Measurements from ENCODE around the gene UTP3. TPM values are rescaled to one million over a fixed set of nuclear protein-coding genes. Genes with fewer than 3 reads are reported as not detected.
"Not testable (repeated sequence)": the region's sequence is repeated elsewhere in the genome, so short reads cannot be mapped to it uniquely, and the experiment has no call there.

Gene UTP3
- total RNA-seq, 2 donors from 2014 or later: 12.5 to 15.5 TPM

DNA sequence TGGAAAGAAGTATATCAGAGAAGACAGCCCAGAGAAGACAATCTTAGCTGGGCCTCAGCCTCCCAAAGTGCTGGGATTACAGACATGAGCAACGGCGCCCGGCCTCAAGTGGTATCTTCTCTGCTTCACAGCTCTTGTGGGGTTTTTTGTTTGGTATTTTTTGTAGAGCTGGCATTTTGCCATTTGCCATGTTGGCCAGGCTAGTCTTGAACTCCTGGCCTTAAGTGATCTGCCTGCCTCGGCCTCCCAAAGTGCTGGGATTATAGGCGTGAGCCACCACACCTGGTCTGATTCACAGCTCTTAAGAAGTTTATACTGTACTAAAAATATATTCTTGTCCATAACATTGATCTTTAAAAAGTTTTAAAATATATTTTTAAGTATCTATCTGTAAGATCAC lies 12.4 kb downstream of the UTP3 start:
- 80 to 83% methylated on average over 5 of the region's 5 CpGs for WGBS, 2 donors
- ATAC-seq (no peak), DNase-seq (no peak)
- Histone ChIP-seq H3K27ac (no peak overlapping the region), H3K9me3 (no peaks in the 10 kb centered on the region), H3K4me3 (no peak overlapping the region), H3K36me3 (replicated peaks in 1 of 2; ENCODE audit: insufficient read depth in 1 of 2, low read depth in 2 of 2) (no peaks in the 10 kb centered on the region), H3K4me1 (peaks cover 8% of the 10 kb centered on the region), H3K27me3 (no peaks in the 10 kb centered on the region)
- intact Hi-C loops (cut with DNase I): no loop called here
- no peak for TF ChIP-seq POLR2A (IDR thresholded peaks at IDR 0.05)
- no peak for TF ChIP-seq CTCF (IDR thresholded peaks at IDR 0.05)

DNA sequence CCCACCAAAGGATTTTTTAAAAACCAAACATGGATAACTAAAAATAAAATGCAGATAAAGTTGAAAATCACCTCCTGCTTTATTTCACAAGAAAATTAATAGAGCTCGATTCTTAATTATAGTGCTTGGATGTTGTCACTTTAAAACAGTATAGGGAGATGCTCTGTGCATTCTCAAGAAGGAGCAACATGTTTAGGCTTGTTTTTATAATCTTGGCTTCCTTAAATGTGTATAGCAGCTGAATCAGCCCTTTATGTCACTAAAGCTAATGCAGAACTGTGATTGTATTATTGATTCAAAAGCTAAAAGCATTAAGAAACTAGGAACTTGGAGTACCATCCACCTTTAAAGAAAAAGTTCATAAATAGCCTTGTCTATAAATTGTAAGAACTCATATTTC lies 12.9 kb downstream of the UTP3 start:
- intact Hi-C loops (cut with DNase I): no loop called here
- TF ChIP-seq POLR2A (IDR thresholded peaks at IDR 0.05) (no peak), CTCF (IDR thresholded peaks at IDR 0.05) (no peak)
- no peak for ATAC-seq

GRCh38 chr4:70702592-70702991 lies 14.3 kb downstream of the UTP3 start:
- H3K27ac ChIP-seq; H3K4me3 ChIP-seq; intact Hi-C loops (cut with DNase I); H3K9me3 ChIP-seq; H3K27me3 ChIP-seq; H3K36me3 ChIP-seq (replicated peaks in 1 of 2; ENCODE audit: insufficient read depth in 1 of 2, low read depth in 2 of 2); DNase-seq; ATAC-seq: not testable (repeated sequence)
- WGBS, 2 donors: 39 to 45% methylated on average over 2 of the region's 2 CpGs
- peaks cover 24% of the 10 kb centered on the region for H3K4me1 ChIP-seq

More for the DNA sequence above, 12.9 kb downstream of the UTP3 start:
- no peak for DNase-seq
- H3K36me3 ChIP-seq (replicated peaks in 1 of 2; ENCODE audit: insufficient read depth in 1 of 2, low read depth in 2 of 2): no peaks in the 10 kb centered on the region
- H3K4me1 ChIP-seq: peaks cover 12% of the 10 kb centered on the region
- no peaks in the 10 kb centered on the region for H3K27me3 ChIP-seq
- 67 to 81% methylated on average over 1 of the region's 1 CpG for WGBS, 2 donors
- no peak overlapping the region for H3K4me3 ChIP-seq
- H3K27ac ChIP-seq: no peak overlapping the region
- H3K9me3 ChIP-seq: no peaks in the 10 kb centered on the region

GRCh38 chr4:70703619-70704214 lies 15.4 kb downstream of the UTP3 start:
- ATAC-seq (peak; percentile 9), DNase-seq (peak in 2 of 4 donors; percentile 29 to 33)
- Histone ChIP-seq H3K27ac (peak overlapping the region; percentile 91 to 96 (median 92)), H3K4me3 (peak overlapping the region; percentile 13 to 74), H3K4me1 (peaks cover 29% of the 10 kb centered on the region), H3K36me3 (replicated peaks in 1 of 2; ENCODE audit: insufficient read depth in 1 of 2, low read depth in 2 of 2) (no peaks in the 10 kb centered on the region), H3K9me3 (no peaks in the 10 kb centered on the region), H3K27me3 (no peaks in the 10 kb centered on the region)
- no peak for TF ChIP-seq POLR2A (IDR thresholded peaks at IDR 0.05)
- TF ChIP-seq CTCF (IDR thresholded peaks at IDR 0.05): no peak
- intact Hi-C loops (cut with DNase I): no loop called here
- WGBS, 2 donors: 1 to 2% methylated on average over 11 of the region's 11 CpGs

- H3K36me3 ChIP-seq (replicated peaks in 1 of 2; ENCODE audit: insufficient read depth in 1 of 2, low read depth in 2 of 2): no peaks in the 10 kb centered on the region
- WGBS, 2 donors: 1 to 2% methylated on average over 48 to 57 of the region's 58 CpGs
- ATAC-seq (peak; percentile 85), DNase-seq (peak; percentile 82 to 89 (median 84))
- intact Hi-C loops (cut with DNase I): no loop called here
- peak overlapping the region; percentile 91 to 96 (median 92) for H3K27ac ChIP-seq
- H3K4me1 ChIP-seq: peaks cover 34% of the 10 kb centered on the region
- no peaks in the 10 kb centered on the region for H3K27me3 ChIP-seq
- H3K4me3 ChIP-seq: peak overlapping the region; percentile 13 to 74
- TF ChIP-seq POLR2A (IDR thresholded peaks at IDR 0.05): peak; percentile 45 to 75 (median 73)
- TF ChIP-seq CTCF (IDR thresholded peaks at IDR 0.05): peak; percentile 21 to 48 (median 40)
- no peaks in the 10 kb centered on the region for H3K9me3 ChIP-seq
Observed at GRCh38 chr4:70704215-70704930, 16.0 kb downstream of the UTP3 start.
